Heart right ventricle (tissue), 16 donors: ENCODE measurements around the gene CPA4. TPM values are rescaled to one million over a fixed set of nuclear protein-coding genes. Genes with fewer than 3 reads are reported as not detected.

Source experiments
- ATAC-seq, 8 donors: fragments of 200-7000 bp; cut with Tn5 transposase; one replicate each; pipeline ENCODE4 v1.9.1; 2020; ENCODE audit warnings: mild to moderate bottlenecking in 8 of 8, moderate library complexity in 8 of 8, moderate number of reproducible peaks in 1 of 8
- DNase-seq, 2 donors: peaks; one replicate each; pipeline ENCODE4 v3.0.0-alpha.2; 2020
- H3K27ac ChIP-seq, 10 donors: fragments of 200-600 bp; sonication (generic) in 2 of 10; one replicate each; pipeline versions ENCODE4 v1.5.0 to v1.8.0; 2020 to 2022; ENCODE audit warnings: mild to moderate bottlenecking in 3 of 10
- H3K27me3 ChIP-seq, 7 donors: fragments of 200-600 bp; one replicate each; pipeline ENCODE4 v1.8.0; 2021 to 2022; ENCODE audit warnings: mild to moderate bottlenecking in 2 of 7
- H3K36me3 ChIP-seq, 9 donors: fragments of 200-600 bp; sonication (generic) in 1 of 9; one replicate each; pipeline versions ENCODE4 v1.5.0 to v1.8.0; 2020 to 2022; ENCODE audit warnings: mild to moderate bottlenecking in 2 of 9
- H3K4me1 ChIP-seq, 9 donors: fragments of 200-600 bp; sonication (generic) in 1 of 9; one replicate each; pipeline versions ENCODE4 v1.5.0 to v1.8.0; 2020 to 2022; ENCODE audit warnings: mild to moderate bottlenecking in 4 of 9
- H3K4me3 ChIP-seq, 10 donors: fragments of 200-600 bp; sonication (generic) in 2 of 10; one replicate each; pipeline versions ENCODE4 v1.5.0 to v1.8.0; 2020 to 2022; ENCODE audit warnings: mild to moderate bottlenecking in 7 of 10, moderate library complexity in 2 of 10
- H3K9me3 ChIP-seq, 11 donors: fragments of 200-600 bp in 10 of 11; sonication (generic) in 2 of 11; one replicate each; pipeline versions ENCODE4 v1.5.0 to v1.8.0; 2013 to 2022; ENCODE audit warnings: mild to moderate bottlenecking in 2 of 11, control low read depth in 1 of 11, moderate library complexity in 1 of 11
- CTCF ChIP-seq, 9 donors: fragments of 200-600 bp; sonication (generic) in 2 of 9; IDR thresholded peaks; one replicate each; pipeline versions ENCODE4 v1.5.0 to v1.8.0; 2021 to 2022; ENCODE audit warnings: antibody characterized with exemption in 9 of 9, mild to moderate bottlenecking in 5 of 9, moderate library complexity in 1 of 9
- WGBS, 2 donors: extraction: QIAGEN DNeasy Blood & Tissue Kit; methylation state at CpG; one replicate each; pipeline ENCODE4 v1.1.7; 2013; ENCODE audit warnings: inconsistent platforms in 1 of 2; 5-methylcytosine and 5-hydroxymethylcytosine counted together
- intact Hi-C, 10 donors: fragments of 100-400 bp; cut with DNase I; formaldehyde crosslinking; loops; one replicate each; pipeline versions ENCODE4 v1.11.1 to v1.14.2; 2022
- polyA plus RNA-seq, 2 donors: library from polyadenylated mRNA; stranded (reverse); fragments of 200-250 nt; gene quantifications; one replicate each; pipeline ENCODE4 v1.2.3, GENCODE V29; 2013
- total RNA-seq, 10 donors: library from RNA; stranded (reverse); fragmentation: NEBNext Ultra II Directional in 3 of 10; extraction: Animal tissue kit (Norgen Biotek cat#: 25700) in 3 of 10; gene quantifications; one replicate each; pipeline versions ENCODE4 v1.2.1 to v1.2.4, GENCODE V29; 2021 to 2023
- donor health status: Arrhythmogenic right ventricular cardiomyopathy.
- donor health status: ischemic (EF 13 %, LVEDD 7.1; RV severe dilation, severe dysfunction).
- donor health status: healthy with polysubstance abuse.
- donor health status: DM: no; HTN: yes; CAD: no.
- donor health status: DM: no; HTN: no; CAD: no.
- donor health status: ischemic (EF 25% LVEDD 6.9; RV normal size, moderate dysfunction).
- donor health status: ischemic (EF 25% LVEDD 5.7; RV mildly dilated, moderate dysfunction).
- donor health status: healthy.
- donor health status: DM: yes; HTN: yes; CAD: no.
- donor health status: Ischemic cardiomyopathy.
- donor health status: ischemic (EF 35%, LVEDD 5.7; RV mildly dilated, moderate dysfunction).
- donor health status: nonischemic (EF 11% LVEDD 7.7; RV severe dilation, severe dysfunction).
- donor health status: DM: yes; HTN: yes; CAD: no.
- donor health status: PGD.
- donor health status: ischemic (EF 29% LVEDD 5.4; RV normal size, mild dysfunction).
- donor health status: nonischemic (EF 23%, LVEDD 6.1; RV moderate dilation, normal function).

CPA4 gene
- total and polyA plus RNA-seq, 12 donors = 0.04 to 2.7 (median 0.46) TPM; not detected in 7

- H3K4me3 ChIP-seq = no peak overlapping the region
- 32 to 50% methylated on average over 6 of the region's 6 CpGs for WGBS, 2 donors
- H3K27me3 ChIP-seq = no peaks in the 10 kb centered on the region
- no peaks in the 10 kb centered on the region for H3K4me1 ChIP-seq
- H3K27ac ChIP-seq = no peak overlapping the region
- TF ChIP-seq CTCF (IDR thresholded peaks at IDR 0.05) = no peak
- intact Hi-C loops = no loop called here
- H3K9me3 ChIP-seq = no peaks in the 10 kb centered on the region
- ATAC-seq (peak in 1 of 8 donors; percentile 11), DNase-seq (peak in 1 of 2 donors; percentile 14)
- H3K36me3 ChIP-seq = no peaks in the 10 kb centered on the region
These were observed 41.3 kb downstream of the CPA4 start for GRCh38 chr7:130334274-130334673.

GRCh38 chr7:130337410-130337971 lies 44.5 kb downstream of the CPA4 start:
- Histone ChIP-seq H3K27ac (no peak overlapping the region), H3K27me3 (no peaks in the 10 kb centered on the region), H3K9me3 (peaks cover 0 to 8% (median 0%) of the 10 kb centered on the region in 11 donors), H3K36me3 (no peaks in the 10 kb centered on the region), H3K4me3 (no peak overlapping the region), H3K4me1 (no peaks in the 10 kb centered on the region)
- 83 to 85% methylated on average over 6 of the region's 6 CpGs for WGBS, 2 donors
- DNase-seq (no peak), ATAC-seq (no peak)
- intact Hi-C loops = no loop called here
- TF ChIP-seq CTCF (IDR thresholded peaks at IDR 0.05) = no peak

- 89 to 93% methylated on average over 3 of the region's 3 CpGs for WGBS, 2 donors
- Histone ChIP-seq H3K4me1 (no peaks in the 10 kb centered on the region), H3K27ac (no peak overlapping the region), H3K4me3 (no peak overlapping the region), H3K36me3 (no peaks in the 10 kb centered on the region), H3K27me3 (no peaks in the 10 kb centered on the region), H3K9me3 (peaks cover 0 to 10% (median 0%) of the 10 kb centered on the region in 11 donors)
- DNase-seq (no peak), ATAC-seq (no peak)
- intact Hi-C loops = no loop called here
- TF ChIP-seq CTCF (IDR thresholded peaks at IDR 0.05) = no peak
These were observed 45.3 kb downstream of the CPA4 start for GRCh38 chr7:130338233-130338632.

- 94 to 95% methylated on average over 4 of the region's 4 CpGs for WGBS, 2 donors
These were observed 48.9 kb downstream of the CPA4 start for GRCh38 chr7:130341882-130342281.

More at GRCh38 chr7:130341882-130342281, 48.9 kb downstream of the CPA4 start:
- H3K4me3 ChIP-seq = no peak overlapping the region
- H3K9me3 ChIP-seq = peaks cover 0 to 10% (median 0%) of the 10 kb centered on the region in 11 donors
- H3K27ac ChIP-seq = no peak overlapping the region
- DNase-seq (no peak), ATAC-seq (no peak)
- TF ChIP-seq CTCF (IDR thresholded peaks at IDR 0.05) = no peak
- no peaks in the 10 kb centered on the region for H3K27me3 ChIP-seq
- intact Hi-C loops = no loop called here
- no peaks in the 10 kb centered on the region for H3K4me1 ChIP-seq
- H3K36me3 ChIP-seq = no peaks in the 10 kb centered on the region
